GM23338 (cell line): ENCODE measurements around the gene VASN.

Source experiments
- CREB1 ChIP-seq: fragments of 250-450 bp; sonication (Bioruptor Pico); IDR thresholded peaks from 2 replicates; pipeline ENCODE4 v1.5.0; 2020; ENCODE audit warnings: low read depth, mild to moderate bottlenecking, moderate library complexity
- EZH2 ChIP-seq: fragments of 200-600 bp; sonication (generic); IDR thresholded peaks from one replicate; pipeline ENCODE4 v1.8.0; 2017; ENCODE audit warnings: antibody characterized with exemption, mild to moderate bottlenecking, low read depth; ENCODE audit not compliant: unreplicated experiment
- EZH2phosphoT487 ChIP-seq: fragments of 200-600 bp; sonication (generic); IDR thresholded peaks from one replicate; pipeline ENCODE4 v1.8.1; 2018; ENCODE audit warnings: antibody characterized with exemption; ENCODE audit not compliant: unreplicated experiment
- JUNB ChIP-seq: IDR thresholded peaks from one replicate; pipeline ENCODE4 v1.6.1; 2016; ENCODE audit warnings: antibody characterized with exemption; ENCODE audit not compliant: unreplicated experiment
- NANOG ChIP-seq: IDR thresholded peaks from 2 replicates; pipeline ENCODE4 v1.6.1; 2016; ENCODE audit warnings: antibody characterized with exemption, borderline replicate concordance
- POLR2AphosphoS5 ChIP-seq: IDR thresholded peaks from 2 replicates; pipeline ENCODE4 v1.6.1; 2016; ENCODE audit warnings: antibody characterized with exemption, low read depth
- STAT1 ChIP-seq: IDR thresholded peaks from one replicate; pipeline ENCODE4 v1.6.1; 2016; ENCODE audit warnings: antibody characterized with exemption; ENCODE audit not compliant: unreplicated experiment
- ZNF114 ChIP-seq: fragments of 250-450 bp; sonication (Bioruptor Pico); IDR thresholded peaks from 2 replicates; pipeline ENCODE4 v1.5.0; 2020; ENCODE audit warnings: mild to moderate bottlenecking, moderate library complexity
- ZNF331 ChIP-seq: fragments of 250-450 bp; sonication (Bioruptor Pico); IDR thresholded peaks from 2 replicates; pipeline ENCODE4 v1.5.0; 2020; ENCODE audit warnings: low read depth, mild to moderate bottlenecking, moderate library complexity
- TF ChIP-seq, protein P1 (sequence below), 2 experiments: fragments of 200-600 bp in 1 of 2; sonication (generic) in 1 of 2; conservative IDR thresholded peaks; 2 replicates each; pipeline versions ENCODE4 v1.5.1 to v1.6.1; 2016 to 2017; ENCODE audit warnings: antibody characterized with exemption in 2 of 2, low read depth in 2 of 2, mild to moderate bottlenecking in 2 of 2, moderate library complexity in 1 of 2
- TF ChIP-seq, protein P2 (sequence below): IDR thresholded peaks from one replicate; pipeline ENCODE4 v1.6.1; 2018; ENCODE audit warnings: antibody characterized with exemption; ENCODE audit not compliant: unreplicated experiment
- TF ChIP-seq, protein P3 (sequence below): IDR thresholded peaks from 2 replicates; pipeline ENCODE4 v1.6.1; 2016; ENCODE audit warnings: antibody characterized with exemption

DNA sequence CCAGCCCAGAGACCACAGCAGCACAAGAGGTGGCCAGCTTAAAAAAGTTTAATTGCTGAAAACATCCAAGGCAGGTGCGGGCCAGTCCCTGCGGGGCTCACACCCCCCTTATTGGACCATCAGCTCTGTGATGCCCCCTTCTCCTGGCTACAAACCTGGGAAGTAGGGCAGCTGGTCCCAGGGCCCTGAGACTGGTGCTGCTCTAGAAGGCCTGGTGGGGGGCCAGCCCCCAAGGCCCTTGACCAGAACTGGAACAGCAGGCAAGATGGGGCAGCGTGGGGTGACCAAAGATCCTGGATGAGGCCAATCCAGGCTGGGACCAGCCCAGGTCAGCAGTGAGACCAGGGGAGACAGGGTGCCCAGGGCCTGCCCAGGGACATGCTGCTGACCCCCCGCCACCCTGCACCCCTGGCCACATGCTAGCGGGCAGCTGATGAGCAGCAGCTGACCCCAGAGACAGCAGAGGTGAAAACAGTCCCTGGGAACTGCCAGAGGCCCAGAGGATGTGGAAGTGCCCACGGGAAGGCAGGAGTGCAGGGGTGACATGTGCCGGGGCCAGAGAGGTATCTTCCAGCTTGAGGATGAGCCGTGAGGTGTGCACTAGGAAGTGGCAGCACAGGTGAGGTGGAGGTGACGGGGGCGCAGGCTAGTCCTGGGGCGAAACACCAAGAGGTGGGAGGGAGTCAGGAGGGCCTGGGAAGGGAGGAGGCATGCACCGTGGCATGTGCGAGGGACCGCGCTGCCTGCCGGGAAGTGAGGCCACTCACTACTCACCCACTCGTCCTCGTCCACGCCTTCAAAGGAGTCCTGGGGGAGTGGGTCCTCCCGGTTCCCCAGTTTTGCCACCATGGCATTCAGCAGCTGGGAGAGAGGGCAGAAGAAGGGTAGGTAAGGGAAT is 16.9 kb upstream of the VASN start:
- TF ChIP-seq POLR2AphosphoS5 (no peak), EZH2 (no peak), CREB1 (CRISPR knock-in tag) (no peak), STAT1 (no peak), EZH2phosphoT487 (no peak), ZNF114 (no peak), ZNF331 (CRISPR knock-in tag) (no peak), JUNB (no peak), NANOG (no peak)
- TF ChIP-seq, protein P1, sequence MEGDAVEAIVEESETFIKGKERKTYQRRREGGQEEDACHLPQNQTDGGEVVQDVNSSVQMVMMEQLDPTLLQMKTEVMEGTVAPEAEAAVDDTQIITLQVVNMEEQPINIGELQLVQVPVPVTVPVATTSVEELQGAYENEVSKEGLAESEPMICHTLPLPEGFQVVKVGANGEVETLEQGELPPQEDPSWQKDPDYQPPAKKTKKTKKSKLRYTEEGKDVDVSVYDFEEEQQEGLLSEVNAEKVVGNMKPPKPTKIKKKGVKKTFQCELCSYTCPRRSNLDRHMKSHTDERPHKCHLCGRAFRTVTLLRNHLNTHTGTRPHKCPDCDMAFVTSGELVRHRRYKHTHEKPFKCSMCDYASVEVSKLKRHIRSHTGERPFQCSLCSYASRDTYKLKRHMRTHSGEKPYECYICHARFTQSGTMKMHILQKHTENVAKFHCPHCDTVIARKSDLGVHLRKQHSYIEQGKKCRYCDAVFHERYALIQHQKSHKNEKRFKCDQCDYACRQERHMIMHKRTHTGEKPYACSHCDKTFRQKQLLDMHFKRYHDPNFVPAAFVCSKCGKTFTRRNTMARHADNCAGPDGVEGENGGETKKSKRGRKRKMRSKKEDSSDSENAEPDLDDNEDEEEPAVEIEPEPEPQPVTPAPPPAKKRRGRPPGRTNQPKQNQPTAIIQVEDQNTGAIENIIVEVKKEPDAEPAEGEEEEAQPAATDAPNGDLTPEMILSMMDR (conservative IDR thresholded peaks at IDR 0.05; ENCODE audit: low read depth in 2 of 2) = no peak
- TF ChIP-seq, protein P2, sequence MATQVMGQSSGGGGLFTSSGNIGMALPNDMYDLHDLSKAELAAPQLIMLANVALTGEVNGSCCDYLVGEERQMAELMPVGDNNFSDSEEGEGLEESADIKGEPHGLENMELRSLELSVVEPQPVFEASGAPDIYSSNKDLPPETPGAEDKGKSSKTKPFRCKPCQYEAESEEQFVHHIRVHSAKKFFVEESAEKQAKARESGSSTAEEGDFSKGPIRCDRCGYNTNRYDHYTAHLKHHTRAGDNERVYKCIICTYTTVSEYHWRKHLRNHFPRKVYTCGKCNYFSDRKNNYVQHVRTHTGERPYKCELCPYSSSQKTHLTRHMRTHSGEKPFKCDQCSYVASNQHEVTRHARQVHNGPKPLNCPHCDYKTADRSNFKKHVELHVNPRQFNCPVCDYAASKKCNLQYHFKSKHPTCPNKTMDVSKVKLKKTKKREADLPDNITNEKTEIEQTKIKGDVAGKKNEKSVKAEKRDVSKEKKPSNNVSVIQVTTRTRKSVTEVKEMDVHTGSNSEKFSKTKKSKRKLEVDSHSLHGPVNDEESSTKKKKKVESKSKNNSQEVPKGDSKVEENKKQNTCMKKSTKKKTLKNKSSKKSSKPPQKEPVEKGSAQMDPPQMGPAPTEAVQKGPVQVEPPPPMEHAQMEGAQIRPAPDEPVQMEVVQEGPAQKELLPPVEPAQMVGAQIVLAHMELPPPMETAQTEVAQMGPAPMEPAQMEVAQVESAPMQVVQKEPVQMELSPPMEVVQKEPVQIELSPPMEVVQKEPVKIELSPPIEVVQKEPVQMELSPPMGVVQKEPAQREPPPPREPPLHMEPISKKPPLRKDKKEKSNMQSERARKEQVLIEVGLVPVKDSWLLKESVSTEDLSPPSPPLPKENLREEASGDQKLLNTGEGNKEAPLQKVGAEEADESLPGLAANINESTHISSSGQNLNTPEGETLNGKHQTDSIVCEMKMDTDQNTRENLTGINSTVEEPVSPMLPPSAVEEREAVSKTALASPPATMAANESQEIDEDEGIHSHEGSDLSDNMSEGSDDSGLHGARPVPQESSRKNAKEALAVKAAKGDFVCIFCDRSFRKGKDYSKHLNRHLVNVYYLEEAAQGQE = no peak
- TF ChIP-seq, protein P3, sequence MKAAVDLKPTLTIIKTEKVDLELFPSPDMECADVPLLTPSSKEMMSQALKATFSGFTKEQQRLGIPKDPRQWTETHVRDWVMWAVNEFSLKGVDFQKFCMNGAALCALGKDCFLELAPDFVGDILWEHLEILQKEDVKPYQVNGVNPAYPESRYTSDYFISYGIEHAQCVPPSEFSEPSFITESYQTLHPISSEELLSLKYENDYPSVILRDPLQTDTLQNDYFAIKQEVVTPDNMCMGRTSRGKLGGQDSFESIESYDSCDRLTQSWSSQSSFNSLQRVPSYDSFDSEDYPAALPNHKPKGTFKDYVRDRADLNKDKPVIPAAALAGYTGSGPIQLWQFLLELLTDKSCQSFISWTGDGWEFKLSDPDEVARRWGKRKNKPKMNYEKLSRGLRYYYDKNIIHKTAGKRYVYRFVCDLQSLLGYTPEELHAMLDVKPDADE = no peak
